LNCAP (cell line): Measurements from ENCODE around the gene RASAL1.

Experiments
- CTCF ChIP-seq: fragments of 450-650 bp; IDR thresholded peaks from 2 replicates; pipeline ENCODE4 v1.5.1; 2017; ENCODE audit warnings: mild to moderate bottlenecking

The RASAL1 gene

DNA sequence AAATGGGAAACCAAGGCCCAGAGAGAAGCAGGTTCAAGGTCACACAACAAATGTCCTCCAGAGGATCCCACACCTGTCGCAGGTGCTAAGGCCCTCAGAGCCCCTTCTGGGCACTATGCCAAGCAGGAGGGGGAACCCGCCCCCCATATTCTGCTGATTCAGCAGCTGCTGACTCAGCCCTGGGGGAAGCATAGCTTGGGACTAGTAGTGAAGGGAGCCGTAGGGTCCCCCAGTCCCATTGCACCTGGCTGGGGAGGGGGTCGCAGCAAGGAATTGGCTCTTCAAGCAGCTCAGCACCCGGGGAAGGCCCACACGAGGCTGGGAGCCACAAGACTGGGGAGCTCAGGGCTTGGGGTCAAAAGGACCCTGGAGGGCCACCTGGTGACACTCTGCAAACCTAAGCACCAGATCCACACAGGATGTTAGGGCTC, 1.0 kb downstream of the RASAL1 start:
- no peak for TF ChIP-seq CTCF

DNA sequence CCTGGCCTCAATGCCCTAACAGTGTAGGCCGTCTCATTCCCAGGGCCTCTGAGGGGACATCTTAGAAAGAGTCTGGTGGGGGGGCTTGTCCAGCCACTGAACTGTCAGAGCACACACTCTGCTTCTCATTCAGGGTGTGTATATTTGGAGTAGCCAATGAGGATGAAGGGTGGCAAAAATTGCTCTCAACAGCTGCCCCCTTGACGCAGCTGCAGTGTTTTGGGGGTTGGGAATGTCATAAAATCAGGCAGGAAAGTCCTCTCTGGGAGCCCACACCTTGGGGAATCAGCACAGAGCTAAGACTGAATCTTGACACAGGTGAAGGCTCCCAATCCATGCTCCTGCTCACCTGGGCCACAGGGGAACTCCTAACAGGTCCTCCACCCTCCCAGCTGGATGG, 1.5 kb downstream of the RASAL1 start:
- no peak for TF ChIP-seq CTCF

GRCh38 chr12:113133666-113134065, 1.9 kb downstream of the RASAL1 start:
- TF ChIP-seq CTCF = no peak

GRCh38 chr12:113133036-113133435, 2.5 kb downstream of the RASAL1 start:
- no peak for TF ChIP-seq CTCF

DNA sequence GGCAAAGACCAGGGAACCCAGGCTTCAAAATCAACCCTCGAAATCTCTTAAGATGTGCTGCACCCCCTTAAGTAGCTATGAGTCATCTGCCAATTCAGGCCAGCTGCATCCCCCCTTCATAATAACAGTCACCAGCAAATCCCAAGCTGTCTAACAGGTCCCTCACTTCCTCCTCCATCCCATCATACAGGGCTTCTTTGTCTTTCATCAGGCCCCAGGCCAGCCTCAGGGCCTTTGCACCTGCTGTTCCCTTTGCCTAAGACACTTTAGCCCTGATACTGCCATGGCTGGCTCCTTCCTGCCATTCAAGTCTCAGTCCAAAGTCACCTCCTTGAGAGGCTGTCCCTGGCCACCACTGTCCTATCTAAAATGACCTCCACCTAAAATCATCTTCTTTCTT, 4.0 kb downstream of the RASAL1 start:
- TF ChIP-seq CTCF = no peak

- TF ChIP-seq CTCF = no peak
Observed at GRCh38 chr12:113130457-113131135, 5.0 kb downstream of the RASAL1 start.

- no peak for TF ChIP-seq CTCF
Observed at GRCh38 chr12:113129664-113130456, 5.7 kb downstream of the RASAL1 start.
